ENCODE data around the gene MLST8. TPM values are rescaled to one million over a fixed set of nuclear protein-coding genes. Genes with fewer than 3 reads are reported as not detected.

The MLST8 gene, protein sequence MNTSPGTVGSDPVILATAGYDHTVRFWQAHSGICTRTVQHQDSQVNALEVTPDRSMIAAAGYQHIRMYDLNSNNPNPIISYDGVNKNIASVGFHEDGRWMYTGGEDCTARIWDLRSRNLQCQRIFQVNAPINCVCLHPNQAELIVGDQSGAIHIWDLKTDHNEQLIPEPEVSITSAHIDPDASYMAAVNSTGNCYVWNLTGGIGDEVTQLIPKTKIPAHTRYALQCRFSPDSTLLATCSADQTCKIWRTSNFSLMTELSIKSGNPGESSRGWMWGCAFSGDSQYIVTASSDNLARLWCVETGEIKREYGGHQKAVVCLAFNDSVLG
- 14.0 and 18.5 TPM in 2 replicates for total RNA-seq

DNA sequence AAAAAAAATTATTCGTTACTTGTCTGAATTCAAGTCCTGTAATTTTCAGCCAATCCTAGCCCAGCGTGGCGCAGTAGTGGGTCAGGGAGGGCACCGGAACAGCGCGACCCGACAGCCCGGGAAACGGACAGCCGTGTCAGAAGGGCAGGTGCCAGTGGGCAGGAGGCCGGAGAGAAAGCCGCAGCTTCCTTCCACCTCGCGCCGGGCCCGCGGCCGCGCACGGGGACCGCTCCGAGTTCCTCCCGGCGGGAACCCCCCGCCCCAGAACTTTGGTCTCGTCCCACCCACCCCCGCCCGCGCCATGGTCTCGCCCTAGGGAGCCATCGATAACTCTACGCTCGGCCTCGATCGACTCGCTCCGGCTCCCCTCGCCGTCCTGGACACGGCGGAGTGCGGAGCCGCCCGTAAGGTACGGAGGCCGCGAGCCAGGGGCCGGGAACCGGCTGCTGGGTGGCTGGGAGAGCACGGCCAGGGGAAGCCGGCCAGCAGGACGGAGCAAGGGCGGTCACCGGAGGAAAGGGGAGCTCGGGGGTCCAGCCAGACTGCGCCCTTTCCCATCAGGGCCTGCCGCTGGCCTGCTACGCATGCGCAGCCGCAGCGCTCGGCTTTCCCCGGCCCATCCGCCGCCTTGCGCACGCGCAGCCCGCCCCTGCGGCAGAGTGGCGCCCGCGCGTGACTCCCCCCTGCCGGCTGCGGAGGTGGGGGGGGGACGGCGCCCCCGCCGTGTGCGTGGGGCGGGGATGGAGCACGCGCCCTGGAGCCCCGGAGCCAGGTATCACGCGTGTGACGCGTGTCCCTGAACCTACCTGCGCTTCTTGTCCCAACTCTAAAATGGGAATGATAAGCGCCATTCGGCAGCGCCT is at the start of gene MLST8:
Gene MLST8, plus strand, starts transcription at position 351 of the 863 bp plus-strand sequence. CDS start 632 bp downstream, outside the sequence.

GRCh38 chr16:2196162-2196980 is 8.9 kb upstream of the MLST8 start, which contains the start of gene CASKIN1:
CASKIN1 (minus strand) TSS chr16:2196605; CDS start chr16:2196432, 173 bp downstream.

DNA sequence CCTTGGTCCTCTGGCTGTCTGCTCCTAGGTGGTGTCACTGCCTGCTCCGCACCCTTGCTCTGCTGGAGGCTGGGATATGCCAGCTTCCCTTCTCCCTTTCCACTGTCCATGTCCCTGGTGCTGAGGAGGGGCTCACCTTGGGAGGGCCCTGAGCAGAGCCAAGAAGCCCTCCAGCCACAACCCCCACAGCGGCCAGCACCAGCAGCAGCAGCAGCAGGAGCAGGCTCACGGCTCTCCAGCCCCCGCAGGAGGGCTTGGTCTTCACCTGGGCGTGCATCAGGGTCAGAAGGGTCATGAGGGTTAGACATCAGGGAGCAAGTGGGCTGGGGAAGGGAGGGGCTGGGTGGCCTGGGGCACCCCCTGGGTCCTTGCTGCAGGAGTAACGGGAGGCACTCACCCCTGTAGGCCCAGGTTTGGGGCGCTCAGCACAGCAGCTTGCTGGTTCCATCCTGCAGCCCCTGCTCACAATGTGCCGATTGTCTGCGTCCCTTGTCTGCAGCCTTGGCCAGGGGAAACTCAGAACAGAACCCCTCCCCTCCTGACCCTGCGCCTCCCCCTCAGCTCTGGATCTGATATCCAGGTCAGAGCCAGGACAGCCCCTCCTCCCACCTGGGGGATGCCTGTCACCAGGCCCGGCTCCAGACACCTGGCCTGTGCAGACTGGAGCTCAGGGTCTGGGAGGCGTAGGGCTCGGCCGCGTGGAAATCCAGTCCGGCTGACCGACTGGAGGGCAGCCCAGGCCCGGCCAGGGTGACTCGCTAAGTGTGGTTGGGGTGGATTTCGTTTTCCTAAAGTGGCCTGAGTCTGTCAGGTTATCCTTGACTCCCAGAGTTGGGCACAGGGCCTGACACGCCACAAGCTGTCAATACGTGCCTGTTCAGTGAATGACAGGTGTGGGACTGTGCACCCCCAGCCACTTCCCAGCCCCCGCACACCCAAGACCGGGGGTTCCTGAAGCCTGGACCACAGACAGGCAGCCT is 5.4 kb downstream of the MLST8 start, which contains the start of gene BRICD5:
Gene BRICD5, minus strand, starts transcription at position 478 of the 980 bp plus-strand sequence. Its CDS starts 30 bp downstream, at position 448.

GRCh38 chr16:2214719-2214968 is 9.4 kb downstream of the MLST8 start, which contains the start of gene PGP:
PGP (minus strand) TSS chr16:2214840; CDS start chr16:2214777, 63 bp downstream.

DNA sequence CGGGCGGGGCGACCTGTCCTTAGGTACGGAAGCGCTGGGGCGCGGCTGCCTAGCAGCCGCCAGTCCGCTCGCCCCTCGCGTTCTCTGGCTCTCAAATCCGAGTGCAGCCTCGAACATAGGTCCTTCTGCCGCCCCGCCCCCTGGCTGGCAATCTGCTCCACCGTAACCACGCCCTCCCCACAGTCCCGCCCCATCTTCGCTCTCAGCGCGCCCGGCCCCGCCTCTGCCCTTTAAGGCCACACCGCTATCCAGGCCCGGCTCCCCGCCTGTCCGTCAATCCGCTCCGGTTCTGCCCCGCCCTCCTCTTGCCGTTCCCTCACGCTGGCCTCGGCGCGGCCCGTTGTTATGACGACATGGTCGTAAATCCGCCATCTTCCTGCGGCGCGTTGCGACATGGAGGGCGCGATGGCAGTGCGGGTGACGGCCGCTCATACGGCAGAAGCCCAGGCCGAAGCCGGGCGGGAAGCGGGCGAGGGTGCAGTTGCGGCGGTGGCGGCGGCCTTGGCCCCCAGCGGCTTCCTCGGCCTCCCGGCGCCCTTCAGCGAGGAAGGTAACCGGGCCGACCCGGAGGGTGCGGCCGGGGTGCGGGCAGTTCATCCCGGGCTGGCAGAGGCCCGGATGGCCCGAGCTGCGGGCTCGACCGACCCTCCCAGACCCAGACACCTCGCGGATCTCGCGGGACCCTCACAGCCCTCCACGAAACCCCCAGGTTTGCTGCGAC is 18.1 kb downstream of the MLST8 start, which contains the start of gene E4F1:
Gene E4F1, plus strand, starts transcription at position 371 of the 721 bp plus-strand sequence. Its CDS starts 23 bp downstream, at position 394.

GRCh38 chr16:2236337-2237101 is 31.3 kb downstream of the MLST8 start, which contains the start of gene DNASE1L2:
DNASE1L2 (plus strand) TSS chr16:2236444; CDS start chr16:2236817, 373 bp downstream.

DNA sequence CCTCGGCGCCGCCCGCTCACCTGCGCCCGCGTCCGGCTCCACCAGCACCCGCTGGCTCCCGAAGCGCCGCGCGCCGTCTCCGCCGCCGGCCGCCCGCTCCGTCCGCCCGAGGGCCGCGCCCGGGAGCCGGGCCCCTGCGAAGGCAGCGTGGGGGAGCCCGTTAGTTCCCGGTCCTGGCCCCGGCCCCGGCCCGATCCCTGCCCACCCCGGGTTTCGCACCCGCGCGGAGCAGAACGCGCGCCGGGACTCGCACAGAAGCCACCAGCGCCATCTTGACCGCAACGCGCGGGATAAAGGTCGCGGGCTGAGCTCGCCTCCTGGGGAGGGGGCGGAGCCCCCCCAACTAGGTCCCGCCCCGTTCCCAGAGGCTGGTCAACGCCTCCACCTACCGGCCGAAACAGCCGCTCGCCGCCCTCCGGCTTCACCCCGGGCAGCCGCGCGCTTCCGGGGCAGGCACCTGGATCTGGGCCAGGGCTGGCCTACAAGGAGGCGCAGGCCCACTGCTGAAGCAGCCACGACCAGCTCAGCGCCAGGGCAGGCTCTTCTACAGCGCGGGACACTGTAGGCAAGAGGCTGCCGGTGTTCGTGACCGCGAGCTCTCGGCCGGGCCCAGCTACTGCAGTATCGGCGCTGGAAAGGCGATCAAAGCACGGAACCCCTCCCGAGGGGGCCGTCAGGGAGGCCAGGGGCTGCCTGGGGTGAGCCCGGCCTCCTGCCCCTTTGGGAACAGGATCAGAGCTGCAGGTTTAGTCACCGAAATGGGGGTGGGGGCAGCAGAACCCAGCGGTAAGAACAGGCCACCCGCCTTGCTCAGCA is 46.2 kb downstream of the MLST8 start, which contains the start of gene ECI1:
Gene ECI1, minus strand, starts transcription at position 292 of the 816 bp plus-strand sequence. Its CDS starts 21 bp downstream, at position 271.

Other genes starting within 250 kb of the MLST8 start
- gene NDUFB10, start 245.9 kb upstream of the MLST8 start, total RNA-seq: 143 and 149 TPM in 2 replicates
- gene RPS2, start 240.6 kb upstream of the MLST8 start, total RNA-seq: 1,321 and 2,704 TPM in 2 replicates
- not detected in 2 replicates for gene RNF151, start 238.6 kb upstream of the MLST8 start, total RNA-seq
- 56.5 and 105 TPM in 2 replicates for gene TBL3, start 233.4 kb upstream of the MLST8 start, total RNA-seq
- not detected in 2 replicates for gene NOXO1, start 224.0 kb upstream of the MLST8 start, total RNA-seq
- 18.7 and 20.1 TPM in 2 replicates for gene GFER, start 221.3 kb upstream of the MLST8 start, total RNA-seq
- gene SYNGR3, start 215.5 kb upstream of the MLST8 start, total RNA-seq: 4.3 and 4.9 TPM in 2 replicates
- 18.1 and 18.2 TPM in 2 replicates for gene ZNF598, start 195.6 kb upstream of the MLST8 start, total RNA-seq
- gene NPW, start 185.7 kb upstream of the MLST8 start, total RNA-seq: 2.0 TPM in 1 of 2 replicates, not detected in the other
- 21.8 and 46.0 TPM in 2 replicates for gene NHERF2, start 178.6 kb upstream of the MLST8 start, total RNA-seq
- gene NTHL1, start 157.6 kb upstream of the MLST8 start, total RNA-seq: 72.1 and 79.2 TPM in 2 replicates
- 32.8 and 36.2 TPM in 2 replicates for gene TSC2, start 157.5 kb upstream of the MLST8 start, total RNA-seq
- gene PKD1, start 69.6 kb upstream of the MLST8 start, total RNA-seq: 40.4 and 45.8 TPM in 2 replicates
- 1.6 and 1.8 TPM in 2 replicates for gene RAB26, start 56.8 kb upstream of the MLST8 start, total RNA-seq
- 79.5 and 81.9 TPM in 2 replicates for gene TRAF7, start 49.7 kb upstream of the MLST8 start, total RNA-seq
- gene CASKIN1, start 8.8 kb upstream of the MLST8 start, total RNA-seq: 0.32 TPM in 1 of 2 replicates, not detected in the other
- 3.3 and 8.1 TPM in 2 replicates for gene BRICD5, start 5.4 kb downstream of the MLST8 start, total RNA-seq
- gene PGP, start 9.4 kb downstream of the MLST8 start, total RNA-seq: 24.2 and 28.3 TPM in 2 replicates
- 30.2 and 36.2 TPM in 2 replicates for gene E4F1, start 18.1 kb downstream of the MLST8 start, total RNA-seq
- 0.97 and 1.4 TPM in 2 replicates for gene DNASE1L2, start 31.0 kb downstream of the MLST8 start, total RNA-seq
- 33.8 and 45.7 TPM in 2 replicates for gene ECI1, start 46.1 kb downstream of the MLST8 start, total RNA-seq
- 67.0 and 81.9 TPM in 2 replicates for gene RNPS1, start 62.7 kb downstream of the MLST8 start, total RNA-seq
- gene ABCA3, start 135.3 kb downstream of the MLST8 start, total RNA-seq: 15.3 and 21.9 TPM in 2 replicates
- gene CCNF, start 224.0 kb downstream of the MLST8 start, total RNA-seq: 35.1 and 45.4 TPM in 2 replicates